Activated CD4-positive, alpha-beta memory T cell treated with anti-CD3 and anti-CD28 coated beads for 36 hours (primary cell): ENCODE results near the gene FAHD2A. TPM values are rescaled to one million over a fixed set of nuclear protein-coding genes. Genes with fewer than 3 reads are reported as not detected.
"Not testable (repeated sequence)": the region's sequence is repeated elsewhere in the genome, so short reads cannot be mapped to it uniquely, and the experiment has no call there.

ENCODE experiments used
- CTCF ChIA-PET: fragments of 350-600 bp; sonication (Branson Sonifier 250); formaldehyde crosslinking; loops from one replicate; lab custom pipeline; 2021; ENCODE audit warnings: antibody characterized with exemption, inconsistent platforms; lab: Charles Lee
- POLR2A ChIA-PET: fragments of 350-600 bp; sonication (Branson Sonifier 250); formaldehyde crosslinking; loops from one replicate; lab custom pipeline; 2021; ENCODE audit warnings: antibody characterized with exemption; lab: Charles Lee
- DNase-seq: peaks from one replicate; pipeline ENCODE4 v3.0.0-alpha.2; 2020
- H3K27ac Mint-ChIP-seq: one replicate; pipeline ENCODE4 v1.8.0; 2021; ENCODE audit warnings: mixed read lengths
- H3K27me3 Mint-ChIP-seq: one replicate; pipeline ENCODE4 v1.8.0; 2021; ENCODE audit warnings: mixed read lengths
- H3K36me3 Mint-ChIP-seq: one replicate; pipeline ENCODE4 v1.8.0; 2021; ENCODE audit warnings: mixed read lengths
- H3K4me1 Mint-ChIP-seq: one replicate; pipeline ENCODE4 v1.8.0; 2021; ENCODE audit warnings: low read depth, mixed read lengths
- H3K4me3 Mint-ChIP-seq: one replicate; pipeline ENCODE4 v1.8.0; 2021; ENCODE audit warnings: mild to moderate bottlenecking, mixed read lengths
- H3K9me3 Mint-ChIP-seq: one replicate; pipeline ENCODE4 v1.8.0; 2021; ENCODE audit warnings: mixed read lengths
- intact Hi-C: fragments of 100-400 bp; cut with micrococcal nuclease; formaldehyde crosslinking; loops from one replicate; pipeline ENCODE4 v1.15.1; 2023
- total RNA-seq, 2 experiments: library from RNA; stranded (reverse); gene quantifications; one replicate each; pipeline ENCODE4 v1.2.3, GENCODE V29; 2021

The FAHD2A gene
- total RNA-seq, 2 experiments from 2014 or later, result 42.8 to 43.9 TPM

GRCh38 chr2:95433373-95433772, 30.9 kb downstream of the FAHD2A start:
- POLR2A ChIA-PET, DNase-seq, H3K27me3 Mint-ChIP-seq, CTCF ChIA-PET, H3K4me1 Mint-ChIP-seq, intact Hi-C loops, H3K36me3 Mint-ChIP-seq, H3K27ac Mint-ChIP-seq, H3K4me3 Mint-ChIP-seq, H3K9me3 Mint-ChIP-seq: not testable (repeated sequence)

GRCh38 chr2:95433973-95434372, 31.5 kb downstream of the FAHD2A start:
- CTCF ChIA-PET, DNase-seq, H3K4me1 Mint-ChIP-seq, H3K27me3 Mint-ChIP-seq, intact Hi-C loops, POLR2A ChIA-PET, H3K27ac Mint-ChIP-seq, H3K9me3 Mint-ChIP-seq, H3K4me3 Mint-ChIP-seq, H3K36me3 Mint-ChIP-seq: not testable (repeated sequence)

DNA sequence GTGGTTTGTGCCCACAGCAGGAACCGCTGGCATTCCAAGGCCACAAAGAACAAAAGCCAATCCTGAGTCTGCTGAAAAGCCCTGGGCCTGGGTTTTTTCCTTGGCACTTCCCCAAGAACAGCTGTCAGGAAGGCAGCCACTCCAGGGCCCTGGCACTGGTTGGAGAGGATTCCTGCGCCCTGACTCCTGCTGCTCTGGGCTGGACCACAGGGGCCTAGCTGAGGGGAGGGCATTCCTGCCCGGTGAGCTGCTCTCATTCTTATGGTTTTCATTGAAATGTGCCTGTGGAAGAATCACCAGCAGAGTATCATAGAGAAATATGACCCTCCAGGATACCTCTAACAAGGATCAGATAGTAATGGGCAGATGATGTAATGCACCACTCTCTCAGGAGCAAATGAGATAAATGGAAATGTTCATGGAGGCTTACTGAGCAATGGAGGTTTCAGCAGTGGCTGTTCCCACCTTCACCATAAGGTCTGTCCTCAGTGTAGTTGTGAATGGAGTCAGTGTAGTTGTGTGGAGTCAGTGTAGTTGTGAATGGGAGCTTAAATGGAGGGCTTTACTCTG, 32.1 kb downstream of the FAHD2A start:
- H3K27ac Mint-ChIP-seq, H3K27me3 Mint-ChIP-seq, H3K4me1 Mint-ChIP-seq, H3K9me3 Mint-ChIP-seq, H3K4me3 Mint-ChIP-seq, intact Hi-C loops, DNase-seq, POLR2A ChIA-PET, CTCF ChIA-PET, H3K36me3 Mint-ChIP-seq: not testable (repeated sequence)

GRCh38 chr2:95435162-95435871, 32.8 kb downstream of the FAHD2A start:
- POLR2A ChIA-PET, intact Hi-C loops, H3K4me3 Mint-ChIP-seq: not testable (repeated sequence)

GRCh38 chr2:95435872-95436209, 33.3 kb downstream of the FAHD2A start:
- POLR2A ChIA-PET, CTCF ChIA-PET, DNase-seq, H3K4me1 Mint-ChIP-seq, H3K4me3 Mint-ChIP-seq, H3K27ac Mint-ChIP-seq, H3K9me3 Mint-ChIP-seq, H3K36me3 Mint-ChIP-seq, intact Hi-C loops, H3K27me3 Mint-ChIP-seq: not testable (repeated sequence)

More at GRCh38 chr2:95435162-95435871, 32.8 kb downstream of the FAHD2A start:
- H3K36me3 Mint-ChIP-seq, H3K27me3 Mint-ChIP-seq, H3K27ac Mint-ChIP-seq, CTCF ChIA-PET, H3K9me3 Mint-ChIP-seq, DNase-seq, H3K4me1 Mint-ChIP-seq: not testable (repeated sequence)

DNA sequence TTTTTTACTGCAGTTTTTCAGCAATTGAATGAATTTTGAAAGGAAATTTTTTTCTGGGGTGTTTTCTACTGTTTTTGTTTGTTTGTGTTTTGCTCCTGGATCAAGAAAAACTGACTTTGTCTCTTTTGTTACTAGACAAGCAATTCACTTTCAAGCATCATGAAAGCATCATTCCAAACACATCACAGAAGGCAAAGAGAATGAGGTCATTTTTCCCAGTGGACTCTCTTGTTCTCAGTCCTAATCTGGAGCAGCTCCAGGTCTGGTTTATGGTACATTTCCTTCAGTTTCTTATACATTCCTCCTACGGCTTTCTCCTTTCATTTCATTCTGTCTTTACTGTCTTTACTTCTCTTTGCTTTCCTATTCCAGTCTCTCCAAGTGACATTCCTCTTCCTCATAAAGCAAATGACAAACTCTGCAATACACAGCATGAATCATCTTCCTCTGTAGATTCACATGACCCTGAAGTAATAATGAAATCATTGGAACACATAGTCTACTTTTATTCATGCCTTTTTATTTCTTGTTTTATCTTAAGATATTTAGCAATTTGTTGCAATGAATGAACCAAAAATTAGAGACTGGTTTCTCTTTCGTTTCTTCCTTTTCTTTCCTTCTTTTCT, 40.1 kb downstream of the FAHD2A start:
- H3K36me3 Mint-ChIP-seq, H3K9me3 Mint-ChIP-seq, DNase-seq, H3K27me3 Mint-ChIP-seq, H3K4me3 Mint-ChIP-seq, CTCF ChIA-PET, intact Hi-C loops, H3K27ac Mint-ChIP-seq, H3K4me1 Mint-ChIP-seq, POLR2A ChIA-PET: not testable (repeated sequence)

- CTCF ChIA-PET, POLR2A ChIA-PET, DNase-seq, H3K36me3 Mint-ChIP-seq, H3K4me1 Mint-ChIP-seq, H3K9me3 Mint-ChIP-seq, intact Hi-C loops, H3K4me3 Mint-ChIP-seq, H3K27ac Mint-ChIP-seq, H3K27me3 Mint-ChIP-seq: not testable (repeated sequence)
Measured at GRCh38 chr2:95445317-95445716, 42.8 kb downstream of the FAHD2A start.

DNA sequence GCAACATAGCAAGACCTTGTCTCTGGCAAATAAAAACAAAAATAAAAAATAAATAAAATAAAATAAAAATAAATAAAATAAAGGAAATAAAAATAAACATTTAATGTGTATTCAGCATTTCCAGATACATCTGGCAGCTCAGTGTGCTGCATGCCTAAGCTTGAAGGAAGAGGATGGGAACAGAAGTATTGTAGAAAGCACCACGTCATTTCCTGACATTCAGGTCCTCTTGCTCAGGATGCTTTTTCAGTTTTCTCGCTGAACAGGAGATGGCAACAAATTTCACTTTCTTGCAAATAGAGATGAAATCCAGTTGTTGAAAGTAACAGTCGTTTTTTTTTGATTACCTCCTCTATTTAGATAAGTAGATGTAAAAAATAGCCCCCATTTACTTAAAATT, 60.8 kb downstream of the FAHD2A start:
- H3K36me3 Mint-ChIP-seq, DNase-seq, H3K9me3 Mint-ChIP-seq, H3K27ac Mint-ChIP-seq, H3K27me3 Mint-ChIP-seq, H3K4me1 Mint-ChIP-seq, H3K4me3 Mint-ChIP-seq, CTCF ChIA-PET, intact Hi-C loops, POLR2A ChIA-PET: not testable (repeated sequence)

Other genes starting within 250 kb of the FAHD2A start
- 10 to 100 TPM; 10.8 to 11.6 TPM for gene ZNF514, start 242.9 kb upstream of the FAHD2A start, total RNA-seq
- gene ZNF2, start 236.9 kb upstream of the FAHD2A start, total RNA-seq, result 1 to 10 TPM; 3.9 to 4.4 TPM
- gene ZNF892, start 195.2 kb upstream of the FAHD2A start, total RNA-seq, result 1 to 10 TPM; 2.7 to 3.3 TPM
- under 1 TPM in 1 of 2 experiments, not detected in 1; 0.48 TPM for gene PROM2, start 128.3 kb upstream of the FAHD2A start, total RNA-seq
- not detected for gene KCNIP3, start 105.4 kb upstream of the FAHD2A start, total RNA-seq
- not detected for gene TRIM43B, start 82.0 kb downstream of the FAHD2A start, total RNA-seq
- gene TRIM43, start 189.3 kb downstream of the FAHD2A start, total RNA-seq, result not detected